NOMO-1 treated with dmso at 0.1 percent for 144 hours (cell line): Measurements from ENCODE around the gene ATP6V0C.
"Not testable (repeated sequence)": the region's sequence is repeated elsewhere in the genome, so short reads cannot be mapped to it uniquely, and the experiment has no call there.

ENCODE experiments used
- DNase-seq: peaks from one replicate; lab custom pipeline; 2025; ENCODE audit not compliant: unreplicated experiment; lab: John Stamatoyannopoulos, UW

ATP6V0C gene

GRCh38 chr16:2474877-2475412, 38.8 kb upstream of the ATP6V0C start, which contains the start of gene TBC1D24:
Gene TBC1D24, plus strand, starts transcription at chr16:2475127. Its CDS starts 21,022 bp downstream, at chr16:2496149.
- DNase-seq, result peak; percentile 70

GRCh38 chr16:2475413-2476344, 38.1 kb upstream of the ATP6V0C start:
- DNase-seq, result no peak

- no peak for DNase-seq
Observed at GRCh38 chr16:2476345-2476720, 37.4 kb upstream of the ATP6V0C start.

DNA sequence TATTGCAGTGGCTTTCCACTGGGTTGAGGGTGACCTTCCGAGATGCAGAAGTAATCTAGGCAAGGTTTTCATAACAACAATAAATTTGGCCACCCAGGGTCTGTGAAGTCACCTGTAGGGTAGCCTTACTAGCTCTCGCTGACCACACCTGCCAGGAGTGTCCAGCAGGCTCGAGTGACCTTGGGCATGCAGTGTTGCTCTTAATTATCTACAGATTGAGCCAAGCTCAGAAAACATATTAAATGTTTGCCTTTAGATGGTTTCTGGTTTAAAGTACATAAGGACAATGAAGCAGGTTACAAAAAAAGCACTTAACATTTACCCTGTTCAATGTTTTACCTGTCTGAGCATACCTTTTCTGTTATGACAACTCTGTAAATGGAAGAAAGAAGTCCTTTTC, 37.0 kb upstream of the ATP6V0C start:
- DNase-seq, result no peak

DNA sequence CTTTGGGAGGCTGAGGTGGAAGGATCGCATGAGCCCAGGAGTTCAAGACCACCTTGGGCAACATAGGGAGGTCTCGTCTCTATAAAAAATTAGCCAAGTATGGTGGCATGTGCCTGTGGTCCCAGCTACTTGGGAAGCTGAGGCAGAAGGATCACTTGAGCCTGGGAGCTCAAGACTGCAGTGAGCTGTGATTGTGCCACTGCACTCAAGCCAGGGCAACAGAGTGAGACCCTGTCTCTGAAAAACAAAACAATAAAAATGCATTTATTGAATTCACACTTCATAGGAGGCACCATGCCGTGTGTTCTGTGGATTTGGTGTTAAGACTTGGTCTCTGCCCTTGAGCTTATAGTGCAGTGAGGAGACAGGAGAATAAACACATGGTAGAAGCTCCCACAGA, 36.4 kb upstream of the ATP6V0C start:
- no peak for DNase-seq

DNA sequence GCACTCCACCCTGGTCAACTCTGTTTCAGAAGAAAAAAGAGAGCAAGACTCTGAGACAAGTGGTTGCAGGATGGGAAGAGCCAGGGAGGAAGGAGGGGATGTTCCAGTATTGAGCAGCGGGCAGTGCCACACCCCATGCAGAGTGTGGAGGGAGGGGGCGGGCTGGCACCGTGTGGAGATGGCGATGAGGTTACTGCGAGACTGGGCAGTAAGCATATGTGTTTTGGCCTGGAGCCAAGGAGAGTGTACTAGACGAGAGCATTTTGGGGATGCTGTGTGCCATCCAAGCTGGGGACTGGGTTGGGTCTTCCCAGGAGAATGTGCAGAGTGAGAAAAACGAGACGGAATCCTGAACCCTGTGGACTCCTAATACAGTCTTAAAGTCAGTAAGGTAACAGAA, 35.5 kb upstream of the ATP6V0C start:
- no peak for DNase-seq

GRCh38 chr16:2479996-2480395, 33.8 kb upstream of the ATP6V0C start:
- not testable (repeated sequence) for DNase-seq

GRCh38 chr16:2480948-2481347, 32.8 kb upstream of the ATP6V0C start:
- DNase-seq, result no peak

DNA sequence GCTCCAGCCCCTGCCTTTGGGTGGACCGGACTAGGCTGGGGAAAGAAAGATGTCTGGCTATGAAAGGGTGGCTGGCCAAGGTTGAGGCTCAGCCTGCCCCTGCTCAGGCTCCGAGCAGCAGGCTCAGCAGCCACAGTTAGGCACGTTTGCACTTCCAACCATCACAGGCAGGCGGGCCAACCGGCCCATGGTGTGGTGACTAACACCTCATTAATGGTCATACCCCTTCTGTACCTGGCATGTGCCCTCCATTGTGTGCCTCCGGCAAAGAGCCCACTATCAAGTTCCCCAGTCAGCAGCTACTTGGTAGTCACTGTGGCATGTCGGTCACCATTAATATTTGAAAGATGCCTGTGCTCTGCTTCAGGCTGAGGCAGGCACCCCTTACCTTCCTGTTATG, 32.1 kb upstream of the ATP6V0C start:
- DNase-seq, result no peak

GRCh38 chr16:2482249-2482648, 31.5 kb upstream of the ATP6V0C start:
- DNase-seq, result no peak

DNA sequence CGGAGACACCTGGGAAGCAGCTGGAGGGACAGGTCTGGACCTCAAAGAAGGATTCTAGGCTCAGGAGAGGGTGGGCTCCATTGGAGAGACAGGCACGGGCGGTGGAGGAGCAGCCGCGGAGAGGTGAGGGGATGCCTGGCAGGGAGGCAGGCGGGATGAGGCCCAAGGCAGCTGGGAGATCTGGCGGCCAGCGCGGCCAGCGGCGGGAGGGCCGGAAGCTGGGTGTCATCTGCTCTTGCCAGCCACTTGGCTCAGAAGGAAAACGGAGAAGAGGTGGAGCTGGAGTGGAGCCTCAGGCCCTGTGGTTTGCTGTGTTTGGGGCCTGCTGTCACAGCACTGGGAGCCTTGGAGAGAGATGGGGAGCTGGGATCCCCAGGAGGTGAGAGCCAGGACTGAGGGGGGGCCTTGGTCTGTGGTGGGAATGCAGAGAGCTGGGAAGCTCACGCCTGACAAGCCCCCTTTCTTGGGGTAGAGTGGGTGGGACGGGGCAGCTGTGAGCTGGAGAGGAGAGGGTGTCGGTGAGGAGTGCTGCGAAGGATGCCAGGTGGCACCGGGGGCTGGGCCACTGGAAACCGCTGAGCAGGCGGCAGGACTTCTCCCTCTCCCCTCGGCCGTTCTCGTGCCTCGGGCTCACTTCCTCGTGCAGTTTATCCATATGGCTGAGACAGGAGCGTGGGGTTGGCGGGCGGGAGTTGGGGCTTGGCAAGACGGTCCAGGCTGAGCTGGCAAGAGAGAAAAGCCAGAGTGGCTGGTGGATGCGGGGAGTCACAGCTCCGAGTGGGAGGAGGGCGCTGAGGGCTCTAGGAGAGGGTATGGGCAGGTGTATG, 30.8 kb upstream of the ATP6V0C start:
- no peak for DNase-seq

DNA sequence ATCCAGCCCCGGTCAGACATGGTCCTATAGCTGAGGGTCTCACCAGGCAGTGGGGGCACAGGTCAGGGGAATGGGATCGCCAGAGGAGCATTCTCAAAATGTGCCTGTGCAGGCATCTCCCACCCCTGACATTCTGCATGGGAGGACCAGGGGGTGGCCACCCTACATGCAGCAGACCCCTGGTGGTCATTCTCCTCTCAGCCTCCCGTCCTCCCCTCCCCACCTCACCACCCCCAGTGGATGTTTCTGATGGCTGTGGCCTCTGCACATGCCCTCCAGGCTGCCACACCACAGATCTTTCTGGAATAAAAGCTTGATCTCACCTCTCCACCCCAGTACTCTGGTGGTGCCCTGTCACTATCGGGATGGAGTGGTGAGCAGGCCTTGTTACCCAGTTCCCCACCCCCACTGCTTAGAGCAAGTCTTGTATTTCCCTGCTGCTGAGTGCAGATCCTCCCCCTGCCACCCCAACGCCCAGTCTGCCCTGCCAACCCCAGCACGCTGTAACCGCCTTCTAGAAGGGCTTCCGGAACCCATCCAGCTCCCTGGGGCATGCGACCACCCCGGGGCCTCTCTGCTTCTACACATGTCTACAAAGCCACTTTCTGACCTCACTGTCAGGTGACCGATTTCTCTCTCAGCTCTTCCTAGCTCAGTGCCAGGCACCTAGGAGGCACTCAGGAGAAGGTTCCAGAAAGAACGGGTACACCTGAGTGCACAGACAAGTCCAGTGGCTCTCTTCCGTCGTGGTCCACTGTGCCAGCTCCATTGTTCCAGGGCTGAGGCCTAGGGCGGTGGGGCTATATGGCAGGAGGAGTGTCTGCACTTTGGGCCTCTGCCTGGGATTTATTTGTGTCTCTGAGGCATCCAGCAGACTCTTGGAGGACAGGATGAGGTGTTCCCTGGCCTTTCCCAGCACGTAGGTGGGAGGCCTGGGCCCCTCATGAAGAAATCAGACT, 29.5 kb upstream of the ATP6V0C start:
- no peak for DNase-seq

DNA sequence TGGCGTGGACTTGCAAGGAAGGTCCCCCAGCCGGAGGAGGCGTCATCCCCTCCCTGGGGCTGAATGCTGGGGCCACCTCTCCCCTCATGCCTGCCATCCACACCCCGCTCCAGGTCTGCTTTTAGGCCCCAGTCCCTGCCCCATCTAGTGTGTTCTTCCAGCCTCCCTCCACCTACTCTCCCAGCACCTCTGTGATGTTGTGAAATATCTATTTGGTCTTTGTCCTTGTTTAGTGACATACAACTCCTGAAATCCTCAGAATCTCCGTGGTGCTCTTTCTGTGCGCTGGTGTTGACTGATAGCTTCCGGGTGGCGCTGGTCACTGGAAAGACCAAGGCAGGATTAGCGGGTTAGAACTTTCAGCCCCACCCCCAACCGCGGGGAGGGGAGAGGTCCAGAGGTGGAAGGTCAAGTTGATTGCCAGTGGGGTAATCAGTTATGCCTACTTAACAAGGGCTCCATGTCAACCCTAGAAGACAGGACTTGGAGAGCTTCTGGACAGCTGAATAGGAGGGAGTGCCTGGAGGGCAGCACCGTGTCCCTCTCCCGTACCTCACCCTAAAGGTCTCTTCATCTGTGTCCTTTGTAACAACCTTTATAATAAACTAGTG, 28.7 kb upstream of the ATP6V0C start:
- DNase-seq, result no peak

- DNase-seq, result no peak
Observed at GRCh38 chr16:2485811-2486507, 27.8 kb upstream of the ATP6V0C start.

GRCh38 chr16:2486645-2487516, 26.9 kb upstream of the ATP6V0C start:
- DNase-seq, result no peak

DNA sequence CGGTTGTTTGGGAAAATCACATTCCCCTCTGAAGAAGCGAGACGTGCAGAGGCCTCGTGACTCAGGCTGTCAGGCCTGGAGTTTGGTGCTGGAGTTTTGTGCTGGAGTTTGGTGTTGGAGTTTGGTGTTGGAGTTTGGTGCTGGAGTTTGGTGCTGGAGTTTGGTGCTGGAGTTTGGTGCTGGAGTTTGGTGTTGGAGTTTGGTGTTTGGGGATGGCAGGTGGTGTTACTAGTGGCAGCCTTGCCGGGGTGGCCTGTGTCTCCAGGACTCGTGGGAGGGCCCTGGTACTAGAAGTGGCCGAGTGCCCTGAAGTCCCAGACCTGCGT, 26.3 kb upstream of the ATP6V0C start:
- DNase-seq, result no peak

DNA sequence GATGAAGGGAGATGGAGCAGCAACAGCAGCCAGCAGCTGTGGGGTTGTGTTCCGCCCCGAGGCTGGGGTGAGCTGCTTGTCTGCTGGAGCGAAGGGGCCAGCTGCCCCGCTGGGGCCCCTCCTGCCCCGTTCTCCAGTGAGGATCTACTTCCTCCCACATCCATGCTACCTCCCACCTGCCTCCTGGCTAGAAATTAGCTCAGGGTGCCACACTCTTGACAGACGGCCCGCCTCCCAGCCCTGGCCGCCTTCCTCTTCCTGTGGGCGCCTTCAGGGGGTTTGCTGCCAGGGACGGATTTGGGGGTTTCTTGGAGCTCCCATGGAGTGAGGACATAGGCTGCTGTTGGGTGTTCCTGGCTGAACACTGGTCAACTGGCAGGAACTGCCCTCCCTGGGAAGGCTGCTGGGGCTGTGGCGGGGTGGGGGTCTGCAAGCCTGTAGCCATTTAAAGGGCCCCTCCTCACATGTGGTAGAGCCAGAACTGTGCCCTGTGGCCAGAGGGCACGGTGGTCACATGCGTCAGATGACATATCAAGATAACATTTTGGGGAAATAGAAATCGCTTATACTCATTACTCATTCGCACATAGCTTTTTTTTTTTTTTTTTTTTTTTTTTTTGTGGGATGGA, 25.7 kb upstream of the ATP6V0C start:
- DNase-seq, result no peak

- no peak for DNase-seq
Observed at GRCh38 chr16:2489581-2489980, 24.2 kb upstream of the ATP6V0C start.
